HUES64 (cell line): ENCODE data around the gene OSBPL10.

Source experiments
- H3K27ac ChIP-seq: 2 replicates; pipeline ENCODE4 v1.7.0; 2013; ENCODE audit warnings: low read depth, low read length, inconsistent platforms
- H3K27me3 ChIP-seq: 2 replicates; pipeline ENCODE4 v1.6.1; 2013; ENCODE audit warnings: mild to moderate bottlenecking, low read length; ENCODE audit not compliant: insufficient read depth
- H3K36me3 ChIP-seq: 2 replicates; pipeline ENCODE4 v1.6.1; 2013; ENCODE audit warnings: mild to moderate bottlenecking, low read length; ENCODE audit not compliant: insufficient read depth
- H3K4me1 ChIP-seq: 2 replicates; pipeline ENCODE4 v1.6.1; 2013; ENCODE audit warnings: mild to moderate bottlenecking, low read length, moderate library complexity; ENCODE audit not compliant: insufficient read depth
- H3K4me3 ChIP-seq: 2 replicates; pipeline ENCODE4 v1.5.1; 2013; ENCODE audit warnings: mild to moderate bottlenecking, low read length, moderate library complexity
- H3K9ac ChIP-seq: 2 replicates; pipeline ENCODE4 v1.6.1; 2013; ENCODE audit warnings: mild to moderate bottlenecking, low read depth, low read length
- H3K9me3 ChIP-seq: 2 replicates; pipeline ENCODE4 v1.6.1; 2013; ENCODE audit warnings: low read depth, low read length; ENCODE audit not compliant: insufficient read depth
- WGBS: fragments of 150-250, 120-280 bp; methylation state at CpG from one replicate; pipeline ENCODE4 v1.1.7; 2013; ENCODE audit warnings: missing lambda C conversion rate; 5-methylcytosine and 5-hydroxymethylcytosine counted together

Gene OSBPL10

GRCh38 chr3:31755926-31756658 is 225.0 kb downstream of the OSBPL10 start:
- Histone ChIP-seq H3K36me3 (no peaks in the 10 kb centered on the region), H3K27ac (no peak overlapping the region), H3K4me3 (no peak overlapping the region), H3K9me3 (peaks cover 9% of the 10 kb centered on the region; the same call in 1 of the 2 replicates), H3K9ac (no peak overlapping the region), H3K4me1 (no peaks in the 10 kb centered on the region), H3K27me3 (no peaks in the 10 kb centered on the region)
- WGBS: 96% methylated on average over 7 of the region's 7 CpGs

DNA sequence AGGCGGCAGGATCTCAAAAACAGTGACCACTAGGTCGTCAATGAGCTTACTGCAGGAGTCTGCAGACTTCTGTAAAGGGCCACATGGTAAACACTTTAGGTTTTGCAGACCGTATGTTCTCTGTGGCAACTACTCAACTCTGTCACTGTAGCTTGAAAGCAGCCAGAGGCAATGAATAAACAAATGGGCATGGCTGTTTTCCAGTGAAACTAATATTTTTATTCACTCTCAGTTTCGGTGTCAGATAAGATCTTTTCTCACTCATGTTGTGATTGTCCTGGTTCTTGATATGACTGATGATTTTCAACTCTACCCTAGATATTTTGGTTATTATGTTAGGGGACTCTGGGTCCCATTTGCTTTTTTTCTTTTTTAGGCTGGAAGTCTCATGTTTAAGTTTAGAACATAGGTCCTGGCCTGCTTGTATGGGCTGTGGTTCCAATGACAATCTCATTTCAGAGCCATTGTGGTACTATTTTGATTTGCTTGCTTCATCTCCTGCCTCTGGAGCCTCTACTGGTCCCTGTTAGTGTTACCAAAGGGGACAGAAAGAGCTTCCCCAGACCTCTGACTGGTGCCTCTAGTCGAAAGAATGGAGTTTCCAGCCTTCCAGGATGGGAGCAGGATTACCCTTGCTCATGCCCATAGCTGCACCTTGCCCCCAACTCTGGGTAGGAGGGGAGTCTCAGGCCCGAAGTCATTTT is 226.3 kb downstream of the OSBPL10 start:
- H3K27me3 ChIP-seq: no peaks in the 10 kb centered on the region
- 90% methylated on average over 6 of the region's 6 CpGs for WGBS
- peaks cover 9% of the 10 kb centered on the region; the same call in 1 of the 2 replicates for H3K9me3 ChIP-seq
- no peak overlapping the region for H3K4me3 ChIP-seq
- H3K36me3 ChIP-seq: no peaks in the 10 kb centered on the region
- no peak overlapping the region for H3K27ac ChIP-seq
- H3K9ac ChIP-seq: no peak overlapping the region
- no peaks in the 10 kb centered on the region for H3K4me1 ChIP-seq

GRCh38 chr3:31753050-31753425 is 228.0 kb downstream of the OSBPL10 start:
- Histone ChIP-seq H3K4me3 (no peak overlapping the region), H3K27ac (no peak overlapping the region), H3K36me3 (no peaks in the 10 kb centered on the region; the same call in 1 of the 2 replicates), H3K4me1 (no peaks in the 10 kb centered on the region), H3K9me3 (peaks cover 6% of the 10 kb centered on the region; the same call in 1 of the 2 replicates), H3K27me3 (no peaks in the 10 kb centered on the region), H3K9ac (no peak overlapping the region)
- WGBS: 94% methylated on average over 7 of the region's 7 CpGs

GRCh38 chr3:31752305-31753049 is 228.6 kb downstream of the OSBPL10 start:
- no peak overlapping the region for H3K9ac ChIP-seq
- 0 out of 2 replicates have a peak, but pooled peaks cover under 1% of the 10 kb centered on the region for H3K9me3 ChIP-seq
- no peaks in the 10 kb centered on the region for H3K4me1 ChIP-seq
- peaks cover 3% of the 10 kb centered on the region; the same call in 1 of the 2 replicates for H3K36me3 ChIP-seq
- no peak overlapping the region for H3K27ac ChIP-seq
- H3K27me3 ChIP-seq: no peaks in the 10 kb centered on the region
- H3K4me3 ChIP-seq: no peak overlapping the region
- 91% methylated on average over 6 of the region's 7 CpGs for WGBS

GRCh38 chr3:31750341-31750740 is 230.7 kb downstream of the OSBPL10 start:
- Histone ChIP-seq H3K27me3 (no peaks in the 10 kb centered on the region), H3K36me3 (peaks cover 4% of the 10 kb centered on the region; the same call in 1 of the 2 replicates), H3K4me3 (no peak overlapping the region), H3K9ac (no peak overlapping the region), H3K9me3 (no peaks in the 10 kb centered on the region), H3K4me1 (no peaks in the 10 kb centered on the region), H3K27ac (no peak overlapping the region)
- WGBS: no CpG with 5 or more reads among the region's 2 CpGs

GRCh38 chr3:31748933-31749295 is 232.1 kb downstream of the OSBPL10 start:
- 95% methylated on average over 5 of the region's 5 CpGs for WGBS
- Histone ChIP-seq H3K27me3 (no peaks in the 10 kb centered on the region), H3K9me3 (no peaks in the 10 kb centered on the region), H3K36me3 (peaks cover 4% of the 10 kb centered on the region; the same call in 1 of the 2 replicates), H3K4me3 (no peak overlapping the region), H3K9ac (no peak overlapping the region), H3K4me1 (no peaks in the 10 kb centered on the region), H3K27ac (no peak overlapping the region)

DNA sequence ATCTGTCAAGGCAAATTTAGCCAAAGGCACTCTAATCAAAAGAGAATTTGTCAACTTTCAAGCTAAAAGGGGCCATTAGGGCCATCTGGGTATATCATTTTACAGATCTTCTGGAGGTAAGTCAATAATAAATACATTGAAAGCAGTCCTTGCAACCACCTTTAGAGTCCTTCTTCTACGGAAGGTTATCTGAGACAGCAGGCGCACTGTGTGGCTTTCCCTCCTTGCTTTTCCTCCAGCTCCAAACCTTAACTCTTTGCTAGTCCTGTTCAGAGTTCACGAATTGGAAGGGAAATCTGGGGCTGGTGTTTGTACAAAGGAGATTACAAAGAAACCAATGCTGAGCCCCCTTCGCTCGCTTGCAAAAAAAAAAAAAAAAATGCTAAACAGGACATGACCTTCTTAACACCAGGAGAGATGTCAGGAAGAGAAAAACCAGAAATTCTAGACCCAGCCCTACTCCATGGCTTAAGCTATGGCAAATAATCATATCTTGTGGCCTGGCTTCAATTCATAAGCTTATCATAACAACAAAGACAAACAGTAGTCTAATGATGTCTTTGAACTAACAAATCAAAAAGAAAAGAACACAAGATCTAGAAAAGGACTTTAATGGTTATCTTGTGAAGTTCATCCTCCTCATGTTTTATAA is 232.7 kb downstream of the OSBPL10 start:
- 97% methylated on average over 5 of the region's 5 CpGs for WGBS
- no peak overlapping the region for H3K4me3 ChIP-seq
- no peaks in the 10 kb centered on the region for H3K27me3 ChIP-seq
- H3K9ac ChIP-seq: no peak overlapping the region
- no peaks in the 10 kb centered on the region for H3K9me3 ChIP-seq
- no peaks in the 10 kb centered on the region for H3K4me1 ChIP-seq
- no peak overlapping the region for H3K27ac ChIP-seq
- peaks cover 4% of the 10 kb centered on the region; the same call in 1 of the 2 replicates for H3K36me3 ChIP-seq

- Histone ChIP-seq H3K4me3 (no peak overlapping the region), H3K9me3 (no peaks in the 10 kb centered on the region), H3K27me3 (no peaks in the 10 kb centered on the region), H3K9ac (no peak overlapping the region), H3K4me1 (no peaks in the 10 kb centered on the region), H3K36me3 (peaks cover 4% of the 10 kb centered on the region; the same call in 1 of the 2 replicates), H3K27ac (no peak overlapping the region)
- WGBS: 92% methylated on average over 9 of the region's 9 CpGs
Observed at GRCh38 chr3:31747785-31748184, 233.3 kb downstream of the OSBPL10 start.

DNA sequence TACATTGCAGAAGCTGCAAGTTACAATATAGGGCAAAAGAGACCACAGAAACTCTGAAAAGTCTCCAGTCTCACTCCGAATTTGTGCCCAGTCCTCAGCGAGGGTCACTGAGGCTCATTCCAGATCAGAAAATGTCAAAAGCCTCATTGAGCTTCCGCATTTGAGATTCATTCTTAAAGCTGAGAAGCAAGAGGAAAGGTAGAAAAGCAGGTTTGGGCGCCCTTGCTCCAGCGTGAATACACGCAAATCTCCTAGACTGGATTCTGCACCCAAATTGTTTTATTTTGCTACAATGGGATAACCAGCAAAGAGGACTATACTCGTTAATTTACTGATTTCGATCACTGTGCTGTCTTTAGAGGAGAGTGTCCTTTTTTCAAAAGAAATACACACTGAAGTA is 236.1 kb downstream of the OSBPL10 start:
- no peak overlapping the region for H3K27ac ChIP-seq
- H3K36me3 ChIP-seq: peaks cover 4% of the 10 kb centered on the region; the same call in 1 of the 2 replicates
- no peak overlapping the region for H3K9ac ChIP-seq
- no peaks in the 10 kb centered on the region for H3K4me1 ChIP-seq
- WGBS: 95% methylated on average over 8 of the region's 8 CpGs
- no peak overlapping the region for H3K4me3 ChIP-seq
- H3K9me3 ChIP-seq: no peaks in the 10 kb centered on the region
- H3K27me3 ChIP-seq: no peaks in the 10 kb centered on the region

DNA sequence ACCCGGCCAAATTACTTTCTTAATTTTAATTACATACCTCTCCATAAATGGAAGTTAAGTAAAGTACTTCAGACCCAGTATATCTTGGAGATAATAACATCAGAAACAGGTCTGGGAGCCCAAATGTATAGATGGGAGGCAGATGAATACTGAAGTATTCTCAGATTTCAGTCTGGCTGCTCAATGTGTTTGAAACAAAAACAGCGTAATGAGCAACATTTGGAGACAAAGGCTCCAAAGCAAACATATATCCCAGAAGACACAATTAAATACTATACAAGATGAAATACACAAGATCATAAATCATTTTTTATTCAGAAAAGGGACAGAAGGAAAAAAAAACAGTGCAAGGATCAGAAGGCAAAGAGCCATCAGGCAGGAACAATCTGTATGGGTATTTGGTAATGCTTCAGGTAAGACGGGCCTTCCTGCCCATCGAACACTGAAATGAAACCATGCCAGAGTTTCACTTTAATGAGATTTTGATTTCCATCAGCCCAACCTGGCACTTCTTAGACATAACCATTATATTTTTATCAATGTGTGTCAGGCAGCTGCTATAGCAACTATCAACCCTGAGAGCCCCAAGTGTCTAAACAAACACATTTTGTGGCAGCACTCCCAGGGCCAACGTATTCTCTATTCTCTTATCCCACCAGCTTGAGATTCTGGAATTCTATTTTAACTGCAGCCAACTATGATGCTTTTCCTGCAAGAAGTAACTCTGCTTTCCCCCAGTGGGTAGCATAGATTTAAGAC is 237.6 kb downstream of the OSBPL10 start:
- no peaks in the 10 kb centered on the region for H3K27me3 ChIP-seq
- H3K4me3 ChIP-seq: no peak overlapping the region
- H3K27ac ChIP-seq: no peak overlapping the region
- no peak overlapping the region for H3K9ac ChIP-seq
- no peaks in the 10 kb centered on the region for H3K9me3 ChIP-seq
- no peaks in the 10 kb centered on the region for H3K4me1 ChIP-seq
- peaks cover 4% of the 10 kb centered on the region; the same call in 1 of the 2 replicates for H3K36me3 ChIP-seq
- WGBS: 94% methylated on average over 5 of the region's 5 CpGs
